GM20000 (cell line): ENCODE measurements around the gene PHPT1.
"Not testable (repeated sequence)": the region's sequence is repeated elsewhere in the genome, so short reads cannot be mapped to it uniquely, and the experiment has no call there.

ENCODE experiments used
- DNase-seq: peaks from one replicate; pipeline ENCODE4 v3.0.0; 2012; ENCODE audit warnings: low spot score
- CTCF ChIP-seq: IDR thresholded peaks from 2 replicates; pipeline ENCODE4 v1.5.1; 2012; ENCODE audit warnings: mild to moderate bottlenecking, control low read depth; ENCODE audit errors: extremely low read depth, missing control alignments

PHPT1 gene

GRCh38 chr9:136842380-136842948, 6.7 kb upstream of the PHPT1 start, which contains the start of gene AJM1:
AJM1 (plus strand) TSS chr9:136842478; CDS start chr9:136844415, 1,937 bp downstream.
- TF ChIP-seq CTCF, result peak; percentile 96
- peak; percentile 90 for DNase-seq

GRCh38 chr9:136843159-136843800, 5.9 kb upstream of the PHPT1 start:
- not testable (repeated sequence) for DNase-seq

GRCh38 chr9:136843801-136844740, 5.1 kb upstream of the PHPT1 start:
- peak; percentile 19 for TF ChIP-seq CTCF
- DNase-seq, result not testable (repeated sequence)

GRCh38 chr9:136844761-136845464, 4.3 kb upstream of the PHPT1 start:
- DNase-seq, result no peak
- TF ChIP-seq CTCF, result no peak

GRCh38 chr9:136845465-136846260, 3.5 kb upstream of the PHPT1 start:
- DNase-seq, result no peak
- no peak for TF ChIP-seq CTCF

GRCh38 chr9:136846376-136847087, 2.7 kb upstream of the PHPT1 start:
- no peak for TF ChIP-seq CTCF
- DNase-seq, result no peak
